ENCODE results near the gene ARSB.
A peak's percentile ranks its signal among the peaks of the same experiment; 100 is the strongest.

Gene ARSB

GRCh38 chr5:79021753-79022152 is 36.6 kb upstream of the ARSB start:
- Histone ChIP-seq H4K20me1 (ENCODE audit: insufficient read depth, low read length) (no peaks in the 10 kb centered on the region), H3K4me2 (ENCODE audit: low read depth, low read length) (no peak overlapping the region), H3K27ac (ENCODE audit: low read length) (no peak overlapping the region), H3K4me1 (ENCODE audit: low read length) (peaks cover 6% of the 10 kb centered on the region; the same call in 1 of the 2 replicates), H3K79me2 (ENCODE audit: low read length) (no peaks in the 10 kb centered on the region), H3K9me3 (replicated peaks; ENCODE audit: insufficient read depth, low read length) (no peaks in the 10 kb centered on the region), H3K9ac (ENCODE audit: low read length) (no peak overlapping the region), H2AFZ (ENCODE audit: low read length) (0 out of 2 replicates have a peak overlapping the region, but pooled peaks have one; percentile 18), H3K9me2 (replicated peaks; ENCODE audit: insufficient read depth, low read length) (no peaks in the 10 kb centered on the region), H3K4me3 (ENCODE audit: low read length) (no peak overlapping the region), H3F3A (ENCODE audit: insufficient read depth, low read length) (no peaks in the 10 kb centered on the region), H3K27me3 (replicated peaks; ENCODE audit: insufficient read depth, low read length) (no peaks in the 10 kb centered on the region), H3K36me3 (replicated peaks; ENCODE audit: insufficient read depth, low read length) (no peaks in the 10 kb centered on the region)
- no peak for TF ChIP-seq EZH2phosphoT487 (IDR thresholded peaks at IDR 0.05; ENCODE audit: low read length)
- no peak for TF ChIP-seq CTCF (IDR thresholded peaks at IDR 0.05; ENCODE audit: low read length)
- no peak for TF ChIP-seq EZH2 (optimal IDR thresholded peaks at IDR 0.05; ENCODE audit: low read depth, low read length)
- no peak for DNase-seq

GRCh38 chr5:79020861-79021561 is 35.9 kb upstream of the ARSB start:
- Histone ChIP-seq H3K27ac (ENCODE audit: low read length) (no peak overlapping the region), H3K9ac (ENCODE audit: low read length) (no peak overlapping the region)

GRCh38 chr5:79014631-79015030 is 29.5 kb upstream of the ARSB start:
- no peak for DNase-seq
- H3K9ac ChIP-seq (ENCODE audit: low read length): no peak overlapping the region
- no peaks in the 10 kb centered on the region for H3K9me2 ChIP-seq (replicated peaks; ENCODE audit: insufficient read depth, low read length)
- no peaks in the 10 kb centered on the region for H3F3A ChIP-seq (ENCODE audit: insufficient read depth, low read length)
- no peaks in the 10 kb centered on the region for H3K36me3 ChIP-seq (replicated peaks; ENCODE audit: insufficient read depth, low read length)
- no peak overlapping the region for H3K27ac ChIP-seq (ENCODE audit: low read length)
- H3K4me1 ChIP-seq (ENCODE audit: low read length): no peaks in the 10 kb centered on the region
- H4K20me1 ChIP-seq (ENCODE audit: insufficient read depth, low read length): no peaks in the 10 kb centered on the region
- H3K9me3 ChIP-seq (replicated peaks; ENCODE audit: insufficient read depth, low read length): no peaks in the 10 kb centered on the region
- no peak for TF ChIP-seq EZH2phosphoT487 (IDR thresholded peaks at IDR 0.05; ENCODE audit: low read length)
- TF ChIP-seq CTCF (IDR thresholded peaks at IDR 0.05; ENCODE audit: low read length): no peak
- TF ChIP-seq EZH2 (optimal IDR thresholded peaks at IDR 0.05; ENCODE audit: low read depth, low read length): no peak
- H3K4me2 ChIP-seq (ENCODE audit: low read depth, low read length): no peak overlapping the region
- H3K79me2 ChIP-seq (ENCODE audit: low read length): no peaks in the 10 kb centered on the region
- H3K27me3 ChIP-seq (replicated peaks; ENCODE audit: insufficient read depth, low read length): no peaks in the 10 kb centered on the region
- H3K4me3 ChIP-seq (ENCODE audit: low read length): no peak overlapping the region
- H2AFZ ChIP-seq (ENCODE audit: low read length): no peak overlapping the region

More at GRCh38 chr5:79020861-79021561, 35.9 kb upstream of the ARSB start:
- peak overlapping the region; percentile 18; the same call in 1 of the 2 replicates for H2AFZ ChIP-seq (ENCODE audit: low read length)
- no peaks in the 10 kb centered on the region for H4K20me1 ChIP-seq (ENCODE audit: insufficient read depth, low read length)
- no peaks in the 10 kb centered on the region for H3K27me3 ChIP-seq (replicated peaks; ENCODE audit: insufficient read depth, low read length)
- DNase-seq: peak; percentile 55
- TF ChIP-seq EZH2 (optimal IDR thresholded peaks at IDR 0.05; ENCODE audit: low read depth, low read length) (no peak), CTCF (IDR thresholded peaks at IDR 0.05; ENCODE audit: low read length) (peak; percentile 91)
- peaks cover 6% of the 10 kb centered on the region; the same call in 1 of the 2 replicates for H3K4me1 ChIP-seq (ENCODE audit: low read length)
- H3K4me3 ChIP-seq (ENCODE audit: low read length): no peak overlapping the region
- H3K9me3 ChIP-seq (replicated peaks; ENCODE audit: insufficient read depth, low read length): no peaks in the 10 kb centered on the region
- H3K9me2 ChIP-seq (replicated peaks; ENCODE audit: insufficient read depth, low read length): no peaks in the 10 kb centered on the region
- H3K36me3 ChIP-seq (replicated peaks; ENCODE audit: insufficient read depth, low read length): no peaks in the 10 kb centered on the region
- H3K4me2 ChIP-seq (ENCODE audit: low read depth, low read length): peak overlapping the region; percentile 2
- H3K79me2 ChIP-seq (ENCODE audit: low read length): no peaks in the 10 kb centered on the region
- no peaks in the 10 kb centered on the region for H3F3A ChIP-seq (ENCODE audit: insufficient read depth, low read length)
